ENCODE measurements around the gene NOTUM.
A peak's percentile ranks its signal among the peaks of the same experiment; 100 is the strongest.
"Not testable (repeated sequence)": the region's sequence is repeated elsewhere in the genome, so short reads cannot be mapped to it uniquely, and the experiment has no call there.

NOTUM gene

DNA sequence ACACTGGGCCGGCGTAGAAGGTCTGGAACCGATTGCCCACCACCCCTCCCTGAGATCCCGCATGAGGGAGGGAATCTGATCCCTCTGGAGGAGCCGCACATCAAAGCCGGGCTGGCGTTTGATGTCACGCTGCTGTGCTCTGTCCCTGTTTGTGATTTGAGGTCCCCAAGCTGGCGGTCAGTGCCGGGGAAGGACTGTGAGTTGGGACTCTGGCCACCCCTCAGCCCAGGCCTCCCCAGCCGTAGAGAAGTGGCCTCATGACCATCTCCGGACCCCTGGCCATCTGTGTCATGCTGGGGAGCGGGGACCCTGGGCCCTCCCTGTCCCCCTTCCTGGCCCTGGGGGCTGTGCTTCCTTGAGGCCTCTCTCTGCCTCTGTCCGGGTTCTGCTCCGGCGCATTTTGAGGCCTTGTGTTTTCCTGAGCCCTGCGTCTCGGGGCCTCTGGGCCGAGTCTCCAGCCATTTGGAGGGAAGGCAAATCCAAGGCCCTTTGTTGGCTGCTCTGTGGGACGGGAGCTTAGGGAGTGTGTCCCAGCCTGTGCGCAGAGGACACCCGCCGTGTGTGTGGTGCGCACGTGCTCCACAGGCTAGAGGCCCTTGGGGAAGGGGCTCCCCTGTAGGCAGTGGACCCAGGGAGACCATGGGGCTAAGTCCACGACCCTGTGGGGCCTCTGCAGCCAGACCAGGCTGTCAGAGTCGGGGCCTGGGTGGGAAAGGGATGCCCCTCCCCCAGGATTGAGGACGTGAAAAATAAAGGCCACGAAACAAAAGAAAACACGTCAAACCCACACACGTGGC is 31.5 kb upstream of the NOTUM start:
- DNase-seq (no peak), ATAC-seq (replicated peaks) (no peak)
- H3K4me1 Mint-ChIP-seq (ENCODE audit: low read depth in 2 of 2): peaks cover 7 to 8% of the 10 kb centered on the region in 2 donors
- H3K36me3 Mint-ChIP-seq (ENCODE audit: insufficient read depth): peaks cover 7% of the 10 kb centered on the region
- H3K27ac Mint-ChIP-seq: no peak overlapping the region
- H3K4me3 Mint-ChIP-seq: no peak overlapping the region
- H3K9me3 Mint-ChIP-seq: no peaks in the 10 kb centered on the region
- H3K27me3 Mint-ChIP-seq: no peaks in the 10 kb centered on the region

GRCh38 chr17:81991684-81992305 is 30.8 kb upstream of the NOTUM start:
- Mint-ChIP-seq H3K4me1 (ENCODE audit: low read depth in 2 of 2) (peaks cover 9 to 12% of the 10 kb centered on the region in 2 donors), H3K4me3 (no peak overlapping the region), H3K9me3 (no peaks in the 10 kb centered on the region), H3K36me3 (ENCODE audit: insufficient read depth) (peaks cover 12% of the 10 kb centered on the region), H3K27ac (no peak overlapping the region), H3K27me3 (no peaks in the 10 kb centered on the region)
- ATAC-seq (replicated peaks): no peak
- no peak for DNase-seq

GRCh38 chr17:81990836-81991683 is 30.1 kb upstream of the NOTUM start:
- Mint-ChIP-seq H3K27ac (no peak overlapping the region), H3K4me3 (no peak overlapping the region), H3K9me3 (no peaks in the 10 kb centered on the region), H3K36me3 (ENCODE audit: insufficient read depth) (peaks cover 13% of the 10 kb centered on the region), H3K27me3 (no peaks in the 10 kb centered on the region), H3K4me1 (ENCODE audit: low read depth in 2 of 2) (peaks cover 11 to 16% of the 10 kb centered on the region in 2 donors)
- no peak for ATAC-seq (replicated peaks)
- no peak for DNase-seq

GRCh38 chr17:81987161-81987770 is 26.3 kb upstream of the NOTUM start:
- no peaks in the 10 kb centered on the region for H3K9me3 Mint-ChIP-seq
- H3K36me3 Mint-ChIP-seq (ENCODE audit: insufficient read depth): peaks cover 25% of the 10 kb centered on the region
- no peak overlapping the region for H3K27ac Mint-ChIP-seq
- H3K4me3 Mint-ChIP-seq: no peak overlapping the region
- no peaks in the 10 kb centered on the region for H3K27me3 Mint-ChIP-seq
- ATAC-seq (replicated peaks): no peak
- DNase-seq: no peak
- peaks cover 11 to 23% of the 10 kb centered on the region in 2 donors for H3K4me1 Mint-ChIP-seq (ENCODE audit: low read depth in 2 of 2)

- DNase-seq: no peak
- no peak for ATAC-seq (replicated peaks)
- Mint-ChIP-seq H3K4me3 (no peak overlapping the region), H3K27ac (no peak overlapping the region), H3K27me3 (no peaks in the 10 kb centered on the region), H3K36me3 (ENCODE audit: insufficient read depth) (peaks cover 25% of the 10 kb centered on the region), H3K4me1 (ENCODE audit: low read depth in 2 of 2) (peaks cover 11 to 24% of the 10 kb centered on the region in 2 donors), H3K9me3 (no peaks in the 10 kb centered on the region)
These were observed 25.6 kb upstream of the NOTUM start for GRCh38 chr17:81986606-81987005.

GRCh38 chr17:81984773-81985410 is 23.9 kb upstream of the NOTUM start:
- no peak overlapping the region for H3K4me3 Mint-ChIP-seq
- no peak overlapping the region for H3K27ac Mint-ChIP-seq
- H3K4me1 Mint-ChIP-seq (ENCODE audit: low read depth in 2 of 2): peaks cover 14 to 25% of the 10 kb centered on the region in 2 donors
- no peak for ATAC-seq (replicated peaks)
- no peaks in the 10 kb centered on the region for H3K9me3 Mint-ChIP-seq
- H3K36me3 Mint-ChIP-seq (ENCODE audit: insufficient read depth): peaks cover 31% of the 10 kb centered on the region
- no peak for DNase-seq
- no peaks in the 10 kb centered on the region for H3K27me3 Mint-ChIP-seq

DNA sequence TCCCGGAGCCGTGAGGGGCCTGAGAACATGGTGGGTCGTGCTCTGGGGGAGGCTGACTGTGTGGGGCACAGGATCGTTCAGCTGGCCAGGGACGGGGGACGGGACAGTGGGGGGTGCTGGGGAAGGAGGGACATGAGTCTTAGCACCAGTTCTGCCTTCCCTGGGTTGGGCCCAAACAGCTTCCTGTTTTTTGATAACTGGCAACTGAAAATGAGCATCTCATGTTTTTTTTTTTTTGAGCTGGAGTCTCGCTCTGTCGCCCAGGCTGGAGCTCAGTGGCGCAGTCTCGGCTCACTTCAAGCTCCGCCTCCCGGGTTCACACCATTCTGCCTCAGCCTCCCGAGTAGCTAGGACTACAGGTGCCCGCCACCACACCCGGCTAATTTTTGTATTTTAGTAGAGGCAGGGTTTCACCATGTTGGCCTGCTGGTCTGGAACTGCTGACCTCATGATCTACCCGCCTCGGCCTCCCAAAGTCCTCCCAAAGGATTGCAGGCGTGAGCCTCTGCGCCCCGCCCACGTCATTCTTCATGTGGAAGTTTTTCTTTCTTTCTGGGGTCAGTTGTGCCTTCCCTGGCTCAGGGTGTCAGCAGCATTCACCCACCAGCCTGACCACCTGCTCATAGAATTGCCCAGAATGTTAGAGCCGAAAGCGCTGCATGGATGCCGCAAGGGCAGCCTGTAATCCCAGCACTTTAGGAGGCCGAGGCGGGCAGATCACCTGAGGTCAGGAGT is 22.8 kb upstream of the NOTUM start:
- H3K4me1 Mint-ChIP-seq (ENCODE audit: low read depth in 2 of 2): peaks cover 18 to 25% of the 10 kb centered on the region in 2 donors
- ATAC-seq (replicated peaks) (no peak), DNase-seq (no peak)
- no peaks in the 10 kb centered on the region for H3K9me3 Mint-ChIP-seq
- H3K4me3 Mint-ChIP-seq: no peak overlapping the region
- no peak overlapping the region for H3K27ac Mint-ChIP-seq
- peaks cover 31% of the 10 kb centered on the region for H3K36me3 Mint-ChIP-seq (ENCODE audit: insufficient read depth)
- H3K27me3 Mint-ChIP-seq: no peaks in the 10 kb centered on the region

DNA sequence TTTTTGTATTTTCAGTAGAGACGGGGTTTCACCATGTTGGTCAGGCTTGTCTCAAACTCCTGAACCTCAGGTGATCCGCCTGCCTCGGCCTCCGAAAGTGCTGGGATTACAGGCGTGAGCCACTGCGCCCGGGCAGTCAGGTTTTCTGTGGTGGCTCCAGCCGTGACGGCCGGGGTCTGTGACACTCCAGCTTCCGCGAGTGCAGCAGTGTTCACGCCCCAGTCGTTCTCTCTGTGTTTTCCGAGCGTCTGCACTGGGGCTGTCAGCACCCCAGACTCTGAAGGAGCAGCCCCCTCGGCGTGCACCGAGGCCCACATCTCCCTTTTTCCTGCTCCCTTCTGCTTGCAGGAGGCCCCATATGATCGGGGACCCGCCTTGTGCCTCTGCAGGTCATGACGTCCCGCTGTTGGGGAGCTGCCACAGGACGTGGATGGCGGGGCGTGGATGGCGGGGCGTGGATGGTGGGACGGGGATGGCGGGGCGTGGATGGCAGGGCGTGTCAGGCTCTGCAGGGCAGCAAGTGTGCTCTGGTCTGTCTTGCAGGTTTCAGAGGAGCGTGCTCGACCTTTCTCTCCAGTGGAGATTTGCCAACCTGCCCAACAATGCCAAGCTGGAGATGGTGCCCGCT is 22.1 kb upstream of the NOTUM start:
- no peak overlapping the region for H3K4me3 Mint-ChIP-seq

DNA sequence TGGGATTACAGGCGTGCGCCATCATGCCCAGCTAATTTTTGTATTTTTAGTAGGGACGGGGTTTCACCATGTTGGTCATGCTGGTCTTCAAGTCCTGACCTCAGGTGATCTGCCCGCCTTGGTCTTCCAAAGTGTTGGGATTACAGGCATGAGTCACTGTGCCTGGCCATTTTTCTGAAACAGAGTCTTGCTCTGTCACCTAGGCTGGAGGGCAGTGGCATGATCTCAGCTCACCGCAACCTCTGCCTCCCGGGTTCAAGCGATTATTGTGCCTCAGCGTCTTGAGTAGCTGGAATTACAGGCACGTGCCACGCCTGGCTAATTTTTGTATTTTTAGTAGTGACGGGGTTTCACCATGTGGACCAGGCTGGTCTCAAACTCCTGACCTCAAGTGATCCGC is 20.5 kb upstream of the NOTUM start:
- peaks cover 24 to 28% of the 10 kb centered on the region in 2 donors for H3K4me1 Mint-ChIP-seq (ENCODE audit: low read depth in 2 of 2)
- H3K4me3 Mint-ChIP-seq; H3K27ac Mint-ChIP-seq; DNase-seq; ATAC-seq (replicated peaks); H3K27me3 Mint-ChIP-seq; H3K9me3 Mint-ChIP-seq: not testable (repeated sequence)
- peaks cover 24% of the 10 kb centered on the region for H3K36me3 Mint-ChIP-seq (ENCODE audit: insufficient read depth)

More for the DNA sequence above, 22.1 kb upstream of the NOTUM start:
- Mint-ChIP-seq H3K4me1 (ENCODE audit: low read depth in 2 of 2) (peaks cover 24 to 25% of the 10 kb centered on the region in 2 donors), H3K36me3 (ENCODE audit: insufficient read depth) (peaks cover 31% of the 10 kb centered on the region), H3K27ac (peak overlapping the region in 1 of 2 donors; percentile 16), H3K9me3 (no peaks in the 10 kb centered on the region), H3K27me3 (no peaks in the 10 kb centered on the region)
- DNase-seq (no peak), ATAC-seq (replicated peaks) (no peak)

GRCh38 chr17:81980707-81981343 is 19.8 kb upstream of the NOTUM start:
- H3K36me3 Mint-ChIP-seq (ENCODE audit: insufficient read depth): peaks cover 23% of the 10 kb centered on the region
- ATAC-seq (replicated peaks) (no peak), DNase-seq (no peak)
- H3K4me3 Mint-ChIP-seq: no peak overlapping the region
- no peak overlapping the region for H3K27ac Mint-ChIP-seq
- H3K4me1 Mint-ChIP-seq (ENCODE audit: low read depth in 2 of 2): peaks cover 27 to 30% of the 10 kb centered on the region in 2 donors
- H3K27me3 Mint-ChIP-seq: no peaks in the 10 kb centered on the region
- H3K9me3 Mint-ChIP-seq: no peaks in the 10 kb centered on the region

GRCh38 chr17:81980122-81980521 is 19.1 kb upstream of the NOTUM start:
- Mint-ChIP-seq H3K4me1 (ENCODE audit: low read depth in 2 of 2) (peaks cover 26 to 30% of the 10 kb centered on the region in 2 donors), H3K4me3 (peak overlapping the region; percentile 41 to 55), H3K36me3 (ENCODE audit: insufficient read depth) (peaks cover 18% of the 10 kb centered on the region)

More at GRCh38 chr17:81980122-81980521, 19.1 kb upstream of the NOTUM start:
- no peak overlapping the region for H3K27ac Mint-ChIP-seq
- no peak for DNase-seq
- ATAC-seq (replicated peaks): no peak
- no peaks in the 10 kb centered on the region for H3K27me3 Mint-ChIP-seq
- H3K9me3 Mint-ChIP-seq: no peaks in the 10 kb centered on the region
